NCI-H82 treated with DMSO at 0.1 percent for 48 hours (cell line): ENCODE data around the gene PPP1R9B.
A peak's percentile ranks its signal among the peaks of the same experiment; 100 is the strongest.

Source experiments
- DNase-seq: peaks from one replicate; lab custom pipeline; 2025; ENCODE audit not compliant: unreplicated experiment; lab: John Stamatoyannopoulos, UW

Gene PPP1R9B

DNA sequence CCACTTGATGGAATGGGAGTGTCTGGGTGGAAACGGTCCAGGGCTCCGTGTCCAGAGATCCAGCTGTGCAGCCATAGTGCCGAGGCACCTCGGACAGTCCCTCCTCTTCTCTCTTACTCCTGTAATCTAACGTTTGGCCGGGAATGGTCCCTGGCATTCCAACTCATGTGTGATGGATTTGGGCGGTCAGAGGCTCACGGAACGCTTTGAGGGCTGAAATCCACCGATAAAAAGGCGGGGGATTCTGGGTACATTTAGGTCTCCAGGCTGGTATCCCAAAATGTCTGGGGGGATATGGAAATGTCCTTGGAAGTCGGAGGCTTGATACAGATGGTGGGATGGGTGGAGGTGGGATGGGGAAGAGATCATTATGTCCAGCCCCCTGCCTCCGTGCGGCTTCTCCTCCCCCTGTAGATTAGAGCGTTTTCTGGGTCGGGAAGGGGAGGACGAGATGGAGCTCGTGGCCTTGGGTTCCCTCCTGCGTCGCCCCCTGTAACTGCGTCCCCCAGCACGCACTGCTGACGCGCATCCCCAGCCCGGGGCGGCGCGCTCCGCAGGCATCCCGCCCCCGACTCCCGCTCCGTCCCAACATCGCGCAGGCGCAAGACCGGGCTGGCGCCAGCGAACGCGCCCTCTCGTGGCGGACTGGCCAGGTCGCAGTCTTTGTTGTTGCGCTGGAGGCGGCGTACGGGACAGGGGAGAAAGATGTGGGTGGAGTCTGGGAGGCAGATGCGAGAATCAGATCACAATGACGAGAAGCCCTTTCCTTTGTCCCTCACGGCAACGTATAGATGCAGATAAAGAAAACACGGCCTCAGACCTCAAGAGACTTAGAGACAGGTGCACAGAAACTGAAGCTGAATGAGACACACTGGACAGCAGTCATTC is 10.8 kb upstream of the PPP1R9B start:
- DNase-seq, result peak; percentile 76

DNA sequence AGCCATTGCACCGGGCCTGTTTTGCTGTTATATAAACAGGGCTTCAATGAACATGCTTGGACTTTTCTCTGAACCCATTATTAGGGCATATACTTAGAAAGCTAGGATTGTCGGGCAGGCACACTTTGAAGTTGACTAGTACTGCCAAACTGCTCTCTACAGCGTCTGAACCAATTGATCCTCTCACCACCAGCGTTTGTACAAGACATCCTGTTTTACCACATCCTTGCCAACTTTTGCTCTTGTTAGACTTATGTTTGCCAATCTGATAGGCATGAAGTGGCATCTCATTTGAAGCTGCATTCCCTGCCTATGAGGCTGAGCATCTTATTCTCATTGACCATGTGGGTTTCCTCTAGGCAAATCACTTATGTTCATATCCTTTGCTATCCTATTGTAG is 7.4 kb upstream of the PPP1R9B start:
- DNase-seq, result no peak

DNA sequence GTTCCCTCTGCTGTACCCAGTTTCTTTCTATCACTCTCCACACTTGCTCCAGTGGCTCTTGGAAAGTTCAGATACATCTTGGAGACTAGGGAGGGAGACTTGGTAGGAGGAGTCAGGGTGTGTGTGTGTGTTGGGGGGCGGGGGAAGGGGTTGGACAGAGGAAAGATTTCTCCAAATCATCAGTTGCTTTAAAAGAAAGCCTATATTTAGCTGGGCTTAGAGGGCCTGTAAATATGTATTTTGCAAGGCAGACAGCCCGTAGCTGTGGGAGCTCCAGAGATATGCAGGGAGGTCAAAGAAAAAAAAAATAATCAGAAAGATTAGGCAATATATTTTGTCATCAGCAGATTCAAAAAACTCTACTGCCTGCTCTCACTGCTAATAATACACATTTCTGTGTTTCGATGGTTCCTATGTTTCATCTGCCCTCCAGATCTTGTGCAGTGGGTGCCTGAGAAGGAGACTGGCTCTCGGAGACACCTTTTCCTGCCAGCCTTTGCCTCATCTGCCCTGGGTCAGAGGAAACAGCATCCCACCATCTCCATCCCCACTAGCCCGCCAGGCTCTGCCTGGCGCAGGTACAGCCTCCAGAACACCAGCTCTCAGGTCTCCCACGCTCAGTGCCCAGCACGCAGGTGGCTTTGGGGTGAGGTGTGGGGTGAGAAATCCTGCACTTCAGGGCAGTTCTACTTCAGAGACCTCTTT is 4.8 kb upstream of the PPP1R9B start:
- no peak for DNase-seq

DNA sequence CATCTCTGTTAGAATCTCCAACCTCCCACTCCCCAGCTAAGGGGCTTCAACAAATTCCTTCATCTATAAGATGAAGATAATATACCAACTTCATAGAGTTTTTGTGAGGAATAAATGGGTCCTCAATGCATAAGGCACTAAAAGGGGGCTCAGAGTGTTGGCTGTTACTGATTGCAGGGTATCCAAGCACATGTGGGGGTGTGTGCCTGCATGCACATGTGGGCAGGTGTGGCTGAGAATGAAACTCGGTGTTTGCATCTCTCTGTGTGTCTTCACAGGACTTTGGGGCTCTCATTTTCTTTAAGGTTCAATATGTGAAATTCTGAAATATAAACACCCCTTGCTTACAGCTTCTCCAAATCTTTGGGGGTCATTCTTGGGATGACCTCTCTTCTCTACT is 4.1 kb upstream of the PPP1R9B start:
- no peak for DNase-seq

DNA sequence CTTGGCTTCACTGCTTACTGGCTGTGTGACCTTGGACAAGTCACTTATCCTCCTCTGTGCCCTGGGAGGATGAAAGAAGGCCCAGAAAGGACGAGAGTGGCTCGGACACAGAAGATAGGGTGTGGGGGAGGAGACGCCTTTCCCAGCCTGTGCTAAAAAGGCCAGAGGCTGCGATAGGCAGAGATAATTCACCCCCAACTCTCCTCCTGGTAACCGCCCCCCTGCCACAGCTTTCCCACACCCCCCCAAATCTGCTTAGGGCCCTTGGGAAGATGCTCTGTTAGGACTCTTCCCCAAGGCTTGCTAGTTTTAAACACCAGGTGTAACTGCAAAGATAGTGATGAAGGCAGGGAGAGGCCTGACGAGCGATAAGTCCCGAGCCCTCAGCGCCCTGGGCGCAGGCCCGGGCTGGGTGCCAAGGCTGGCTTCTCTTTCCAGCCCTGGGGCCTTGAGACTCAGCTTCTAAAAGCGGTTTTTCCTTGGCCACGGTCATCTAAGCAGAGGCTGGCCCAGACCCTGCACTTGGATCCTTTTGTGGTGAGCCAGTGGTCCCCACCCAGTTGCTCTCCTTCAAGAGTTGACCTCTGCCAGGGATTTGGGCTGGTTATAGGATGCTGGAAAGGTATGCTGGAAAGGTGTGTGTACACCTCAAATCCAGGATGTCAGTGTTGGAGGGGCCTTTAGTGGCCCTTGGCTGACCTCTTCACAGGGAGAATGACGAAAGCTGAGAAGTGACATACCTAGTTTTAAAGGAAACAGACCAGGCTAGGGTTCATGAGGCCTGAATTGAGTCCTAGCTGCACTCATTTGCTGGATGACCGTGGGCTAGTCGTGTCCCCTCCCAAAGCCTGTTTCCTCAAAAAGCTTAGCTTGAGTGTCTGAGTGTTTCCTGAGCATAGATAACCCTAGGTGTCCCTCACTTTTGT is 3.4 kb upstream of the PPP1R9B start:
- DNase-seq, result no peak

DNA sequence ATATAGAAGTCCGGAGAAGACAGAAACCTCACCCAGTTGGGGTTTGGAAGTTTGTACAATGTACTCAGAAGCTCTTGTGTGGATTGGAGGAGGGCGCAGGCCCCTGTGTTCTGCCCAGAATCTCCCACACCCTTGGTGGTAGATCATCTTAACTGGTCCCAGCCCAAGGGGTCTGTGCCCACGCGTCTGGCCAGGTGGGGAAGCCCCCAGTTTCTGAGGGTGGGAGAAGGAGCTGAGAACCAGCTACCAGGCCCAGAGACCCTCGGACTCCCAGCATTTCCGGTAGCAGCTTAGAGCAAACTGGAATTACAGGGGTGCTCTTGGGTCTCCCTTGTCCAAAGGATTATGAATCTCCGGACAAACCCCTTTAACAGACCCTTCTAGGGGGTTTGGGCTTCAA is 2.3 kb upstream of the PPP1R9B start:
- no peak for DNase-seq

GRCh38 chr17:50151937-50152547 is 1.6 kb upstream of the PPP1R9B start:
- DNase-seq, result peak; percentile 91

DNA sequence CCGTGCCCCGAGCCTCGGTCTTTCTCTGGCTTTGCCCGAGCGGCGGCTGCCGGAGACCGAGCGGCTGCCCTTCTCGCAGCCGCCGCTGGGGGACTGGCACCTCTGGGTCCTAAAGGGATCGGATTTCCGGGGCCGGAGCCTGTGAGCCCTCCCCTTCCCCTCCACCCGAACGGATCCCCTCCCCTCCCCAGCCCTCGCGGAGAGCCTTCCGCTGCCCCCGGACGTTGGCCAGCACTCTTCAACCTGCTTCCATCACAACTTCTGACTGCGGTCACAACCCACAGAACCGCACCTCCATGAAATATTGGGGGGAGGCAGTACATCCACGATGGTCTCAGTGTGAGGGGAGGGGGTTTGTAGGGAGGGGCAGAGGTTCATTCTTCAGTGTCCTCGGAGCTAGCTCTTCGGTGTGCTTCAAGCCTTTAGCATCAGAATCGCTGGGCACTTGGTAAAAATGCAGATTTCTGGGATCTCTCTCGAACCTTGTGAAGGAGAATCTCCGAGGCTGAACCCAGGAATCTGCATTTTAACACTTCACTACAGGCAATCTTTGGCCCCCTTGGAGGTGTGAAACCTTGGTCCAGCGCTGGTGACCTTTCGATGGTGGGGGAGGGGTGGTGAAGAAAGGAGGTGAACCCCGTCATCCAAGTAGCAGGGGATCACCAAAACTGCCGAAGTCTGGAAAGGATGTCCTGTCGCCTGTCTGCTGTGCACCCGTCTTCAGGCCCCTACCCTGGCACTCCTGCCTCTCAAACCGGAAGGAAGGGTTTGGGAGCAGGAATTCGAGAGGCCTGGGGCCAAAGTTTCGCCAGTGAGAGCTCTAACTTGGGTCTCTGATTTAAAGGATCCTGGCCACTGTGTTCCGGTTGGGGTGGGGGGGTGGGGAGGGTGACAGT is 812 bp upstream of the PPP1R9B start:
- DNase-seq, result peak; percentile 59

DNA sequence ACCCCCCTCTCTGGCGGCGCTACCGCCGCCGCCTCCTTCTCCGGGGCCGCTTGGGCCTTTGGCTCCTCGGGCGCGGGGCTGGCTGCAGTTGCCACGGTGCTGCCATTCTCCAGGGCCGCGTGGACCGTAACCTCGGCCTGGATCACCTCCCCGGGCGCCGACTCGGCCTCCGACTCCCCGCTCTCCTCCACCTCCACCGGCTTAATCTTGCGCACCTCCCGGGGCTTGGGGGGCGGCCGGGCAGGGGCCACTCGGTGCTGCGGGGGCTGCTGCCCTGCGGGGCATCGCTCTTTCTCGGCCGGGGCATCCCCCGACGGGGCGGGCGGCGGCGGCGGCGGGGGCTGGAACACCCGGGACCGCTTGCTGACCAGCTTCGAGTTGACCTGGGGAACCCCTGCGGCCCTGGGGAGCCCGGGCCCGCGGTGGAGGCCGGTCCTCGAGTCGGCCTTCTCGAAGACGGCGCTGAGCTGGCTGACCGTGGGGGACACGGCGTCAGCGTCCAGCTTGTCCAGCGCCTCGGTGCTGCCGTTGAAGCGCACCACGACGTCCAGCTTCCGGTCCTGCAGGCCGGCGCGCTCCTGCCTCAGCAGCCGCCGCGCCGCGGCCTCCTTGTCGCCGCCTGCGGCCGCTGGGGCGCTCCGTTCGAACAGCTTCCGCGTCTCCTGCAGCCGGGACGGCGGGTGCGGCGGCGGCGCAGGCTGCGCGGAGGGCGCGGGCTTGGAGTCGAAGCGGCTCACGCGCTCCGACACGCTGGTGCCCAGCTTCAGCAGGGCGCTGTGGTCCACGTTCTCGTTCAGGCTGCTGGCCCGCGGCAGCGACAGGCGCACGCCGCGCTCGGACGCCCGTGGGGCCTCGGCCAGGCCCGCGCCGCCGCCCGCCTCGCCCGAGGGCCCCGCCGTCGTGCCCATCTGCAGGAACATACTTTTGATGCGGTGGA is 792 bp downstream of the PPP1R9B start:
- DNase-seq, result no peak

- no peak for DNase-seq
These were observed 1.4 kb downstream of the PPP1R9B start for GRCh38 chr17:50149091-50149416.

- peak; percentile 6 for DNase-seq
These were observed 2.0 kb downstream of the PPP1R9B start for GRCh38 chr17:50148226-50149090.

GRCh38 chr17:50147841-50148225 is 2.6 kb downstream of the PPP1R9B start:
- DNase-seq, result no peak

DNA sequence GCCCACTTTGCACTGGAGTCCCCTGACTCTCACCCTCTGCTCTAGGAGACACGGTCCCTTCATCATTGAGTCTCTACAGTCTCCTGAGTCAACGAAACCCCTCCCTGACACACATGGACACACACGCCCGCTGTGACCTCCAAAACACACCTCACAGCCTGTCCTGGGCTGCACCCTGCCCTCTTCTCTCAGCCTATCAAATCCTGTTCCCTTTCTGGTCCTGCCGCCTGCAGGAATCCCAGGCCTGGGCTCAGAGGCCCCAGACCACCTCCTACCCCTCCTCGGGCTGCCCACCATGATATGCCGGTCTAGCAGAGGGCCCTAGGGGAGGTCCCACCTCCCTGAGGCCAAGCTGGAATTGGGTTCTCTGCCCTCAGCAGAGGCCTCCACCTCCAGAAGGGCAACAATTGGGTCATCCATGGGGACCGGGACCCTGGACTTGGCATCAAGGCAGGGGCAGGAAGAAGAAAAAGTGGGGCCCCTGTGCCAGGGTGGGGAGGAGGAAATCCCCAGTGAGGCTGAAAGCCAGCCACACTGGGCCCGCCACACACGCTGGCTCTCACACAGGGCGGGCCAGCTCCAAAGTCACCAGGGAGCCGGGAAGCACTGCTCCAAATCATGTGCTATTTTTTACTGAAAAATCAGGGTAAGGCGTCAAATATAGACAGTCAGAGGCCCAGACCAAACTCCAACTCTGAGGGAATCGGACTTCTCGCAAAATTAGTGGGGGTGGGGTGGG is 3.4 kb downstream of the PPP1R9B start:
- no peak for DNase-seq

DNA sequence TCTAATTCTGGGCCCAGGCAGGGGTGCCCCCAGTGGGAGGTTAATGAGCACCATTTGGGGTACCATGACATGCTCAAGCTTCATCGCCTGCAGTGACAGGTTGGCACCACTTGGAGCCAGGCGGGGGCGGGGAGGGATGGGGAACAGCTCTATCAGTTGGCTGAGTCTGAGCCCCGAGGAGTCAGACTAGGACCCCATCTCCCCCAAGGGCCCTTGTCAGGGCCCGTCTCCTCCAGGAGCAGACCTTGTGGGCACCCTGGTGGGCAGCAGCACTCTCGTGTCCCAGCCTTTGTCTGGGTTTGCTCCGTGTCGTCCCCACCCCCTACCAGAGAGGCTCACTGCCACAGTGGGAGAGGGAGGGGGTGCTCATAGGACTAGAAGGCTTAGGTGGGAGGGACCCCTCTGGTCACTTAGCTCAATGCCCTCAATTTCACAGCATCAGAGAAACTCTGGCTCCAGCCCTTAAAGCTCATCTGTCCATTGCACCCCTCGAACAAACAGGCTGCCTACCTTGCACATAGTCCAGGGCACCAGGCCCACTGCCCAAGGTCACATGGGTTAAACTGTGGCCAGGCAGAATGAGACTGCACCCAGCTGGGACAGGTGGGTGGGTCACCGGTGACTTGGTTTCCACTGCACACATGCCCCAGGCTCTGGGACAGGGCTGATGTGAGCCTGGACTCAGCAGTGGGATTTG is 4.1 kb downstream of the PPP1R9B start:
- no peak for DNase-seq

DNA sequence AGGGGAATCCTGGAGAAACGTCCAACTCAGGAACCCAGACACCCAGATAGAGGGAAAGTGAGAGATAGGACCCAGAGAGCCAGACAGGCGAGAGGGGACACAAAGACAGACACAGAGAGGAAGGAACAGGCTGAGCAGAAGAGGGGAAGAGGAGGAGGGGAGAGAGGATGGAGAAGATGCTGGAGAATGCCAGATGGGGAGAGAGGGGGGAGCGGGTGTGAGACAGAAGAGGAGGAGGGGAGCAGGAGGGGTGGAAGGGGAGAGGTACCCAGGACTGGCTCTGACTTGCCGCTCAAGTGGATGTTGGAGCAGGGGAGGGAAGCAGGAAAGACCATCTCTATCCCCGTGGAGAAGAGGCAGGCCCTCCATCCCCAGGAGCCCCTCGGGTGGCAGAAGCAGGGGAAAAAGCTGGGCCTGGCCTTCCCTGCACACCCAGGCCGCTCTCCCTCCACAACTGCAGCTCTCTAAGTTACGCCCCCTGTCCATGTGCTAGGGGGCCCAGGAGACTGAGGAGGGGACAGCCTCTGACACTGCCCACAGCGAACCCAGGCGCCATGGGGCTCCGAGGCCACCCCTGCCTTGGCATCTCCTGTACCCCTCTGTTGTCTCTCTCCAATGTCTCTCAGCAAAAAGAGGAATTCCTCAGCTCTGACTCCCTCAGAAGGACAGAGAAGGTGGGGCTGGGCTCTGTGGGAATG is 4.8 kb downstream of the PPP1R9B start:
- DNase-seq, result no peak

DNA sequence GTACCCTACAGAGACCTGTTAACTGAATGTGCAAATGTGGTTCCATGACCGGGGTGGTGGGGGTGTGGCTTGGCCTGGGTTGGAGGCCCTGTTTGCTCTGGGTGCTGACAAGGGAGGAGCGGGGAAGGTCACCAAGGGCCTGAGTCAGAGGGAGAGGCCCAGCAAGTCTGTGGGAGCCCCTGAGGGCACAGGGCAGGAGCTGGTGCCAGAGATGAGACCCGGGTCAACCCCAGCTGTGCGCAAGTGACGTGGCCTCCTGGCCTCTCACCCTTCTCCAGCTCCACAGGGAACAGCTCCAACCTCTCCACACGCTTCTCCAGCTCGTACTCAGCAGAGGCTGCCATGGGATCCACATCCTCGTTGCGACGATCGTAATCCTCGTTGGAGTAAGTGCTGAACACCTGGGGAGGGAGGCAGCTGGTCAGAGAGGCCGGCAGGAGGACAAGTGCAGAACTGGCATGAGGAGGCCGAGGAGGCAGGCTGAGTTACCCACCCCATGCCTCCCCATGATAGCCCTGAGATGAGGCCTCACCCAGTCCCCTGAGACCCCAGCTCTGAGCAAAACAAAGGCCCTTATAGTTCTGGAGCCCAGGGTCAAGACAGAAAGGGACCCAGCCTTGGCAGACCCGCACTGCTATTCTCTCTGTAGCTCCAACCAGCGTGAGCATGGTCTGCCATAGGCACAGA is 5.5 kb downstream of the PPP1R9B start:
- no peak for DNase-seq
